K562 (cell line): ENCODE measurements around the gene CDYL. TPM values are rescaled to one million over a fixed set of nuclear protein-coding genes. Genes with fewer than 3 reads are reported as not detected.

ENCODE experiments used
- ATAC-seq: fragments of 200-7000 bp; cut with Tn5 transposase; 3 replicates; pipeline ENCODE4 v1.9.1; 2020; ENCODE audit warnings: moderate library complexity
- BruUV-seq: library from RNA; stranded (reverse); fragments of 400-500 nt; replicated peaks from 2 replicates; lab custom pipeline; 2021; lab: Mats Ljungman, UMichigan
- CTCF ChIA-PET: fragments of 300-600 bp; formaldehyde crosslinking; extraction: SDS; loops from one replicate; lab custom pipeline; 2021; ENCODE audit warnings: low intra/inter-chr PET ratio; lab: Yijun Ruan, JAX
- POLR2A ChIA-PET: fragments of 300-600, 350-650 bp; sonication (Branson Sonifier 250); formaldehyde crosslinking; extraction: SDS; loops from one replicate; lab custom pipeline; 2021; ENCODE audit warnings: antibody characterized with exemption, inconsistent platforms; lab: Yijun Ruan, JAX
- DNase-seq, 4 experiments: peaks; one replicate each; pipeline versions ENCODE4 v3.0.0 to v3.0.0-alpha.2; 2011 to 2018; ENCODE audit warnings: low spot score in 3 of 4, mixed read lengths in 3 of 4; ENCODE audit errors: extremely low read depth in 1 of 4
- FAIRE-seq: peaks from 2 replicates; lab custom pipeline; 2011; peaks lifted over from hg19 to GRCh38; lab: Jason Lieb, UNC
- H2AFZ ChIP-seq: 2 replicates; pipeline ENCODE4 v1.6.0; 2011; ENCODE audit warnings: low read depth, low read length, control low read depth, inconsistent platforms
- H3K27ac ChIP-seq: fragments of 200-600 bp; 3 replicates; pipeline ENCODE4 v1.8.0; 2011; ENCODE audit warnings: low read depth, mild to moderate bottlenecking, control low read depth, inconsistent platforms, low read length, moderate library complexity, mixed read lengths; ENCODE audit errors: extremely low read depth
- H3K27me3 ChIP-seq, 2 experiments: fragments of 300-600 bp in 1 of 2; 2 replicates in 1 of 2; 3 replicates in 1 of 2; pipeline versions ENCODE4 v1.6.0 to v1.8.0; 2011; ENCODE audit warnings: inconsistent platforms in 2 of 2, low read length in 2 of 2, mild to moderate bottlenecking in 1 of 2, mixed read lengths in 1 of 2, moderate library complexity in 1 of 2; ENCODE audit not compliant: control insufficient read depth in 2 of 2, insufficient read depth in 2 of 2
- H3K36me3 ChIP-seq: fragments of 300-600 bp; 3 replicates; pipeline ENCODE4 v1.8.0; 2011; ENCODE audit warnings: mild to moderate bottlenecking, low read length, inconsistent platforms; ENCODE audit not compliant: control insufficient read depth, insufficient read depth
- H3K4me1 ChIP-seq, 2 experiments: fragments of 200-600 bp in 1 of 2; replicated peaks in 1 of 2; 2 replicates in 1 of 2; 3 replicates in 1 of 2; pipeline versions ENCODE4 v1.5.1 to v1.8.0; 2011; ENCODE audit warnings: inconsistent platforms in 2 of 2, low read length in 2 of 2, mild to moderate bottlenecking in 1 of 2, mixed read lengths in 1 of 2, moderate library complexity in 1 of 2; ENCODE audit not compliant: control insufficient read depth in 2 of 2, insufficient read depth in 2 of 2
- H3K4me2 ChIP-seq: 2 replicates; pipeline ENCODE4 v1.6.1; 2011; ENCODE audit warnings: low read length, control low read depth, inconsistent platforms, mixed read lengths; ENCODE audit not compliant: insufficient read depth
- H3K4me3 ChIP-seq: fragments of 200-600 bp; sonication (generic), shearing (Covaris generic); 2 replicates; pipeline ENCODE4 v1.5.1; 2016; ENCODE audit warnings: control low read depth, inconsistent platforms
- H3K79me2 ChIP-seq: fragments of 200-600 bp; 3 replicates; pipeline ENCODE4 v1.8.0; 2011; ENCODE audit warnings: low read length, inconsistent platforms; ENCODE audit not compliant: control insufficient read depth, insufficient read depth
- H3K9ac ChIP-seq, 2 experiments: 2 replicates each; pipeline versions ENCODE4 v1.6.0 to v1.6.1; 2011; ENCODE audit warnings: low read depth in 2 of 2, low read length in 2 of 2, control low read depth in 1 of 2, inconsistent platforms in 1 of 2, mild to moderate bottlenecking in 1 of 2, mixed read lengths in 1 of 2; ENCODE audit not compliant: insufficient read depth in 1 of 2
- H3K9me1 ChIP-seq: one replicate; pipeline ENCODE4 v1.6.0; 2011; ENCODE audit warnings: inconsistent platforms, mild to moderate bottlenecking, low read length, moderate library complexity; ENCODE audit not compliant: control insufficient read depth, insufficient read depth
- H3K9me3 ChIP-seq: replicated peaks from 2 replicates; pipeline ENCODE4 v1.5.1; 2011; ENCODE audit warnings: low read depth, low read length, inconsistent platforms; ENCODE audit not compliant: control insufficient read depth, insufficient read depth
- H4K20me1 ChIP-seq: replicated peaks from 2 replicates; pipeline ENCODE4 v1.6.1; 2011; ENCODE audit warnings: low read length, inconsistent platforms, mixed read lengths; ENCODE audit not compliant: control insufficient read depth, insufficient read depth
- BRF1 ChIP-seq: IDR thresholded peaks from 3 replicates; pipeline ENCODE4 v1.6.1; 2011; ENCODE audit warnings: borderline replicate concordance, mild to moderate bottlenecking; ENCODE audit not compliant: insufficient read length; ENCODE audit errors: extremely low read depth
- CBX1 ChIP-seq: sonication (generic); IDR thresholded peaks from 2 replicates; pipeline ENCODE4 v1.6.1; 2016; ENCODE audit warnings: antibody characterized with exemption, low read depth, mild to moderate bottlenecking
- CSDE1 ChIP-seq, 2 experiments: fragments of 450-650 bp; IDR thresholded peaks; 2 replicates each; pipeline ENCODE4 v1.6.1; 2016; ENCODE audit warnings: mild to moderate bottlenecking in 1 of 2
- EP400 ChIP-seq: fragments of 450-650 bp; IDR thresholded peaks from 2 replicates; pipeline ENCODE4 v1.6.1; 2017; ENCODE audit warnings: antibody characterized with exemption, mild to moderate bottlenecking, moderate library complexity
- MEF2D ChIP-seq: conservative IDR thresholded peaks from 2 replicates; pipeline ENCODE4 v1.6.1; 2016; ENCODE audit warnings: low read depth, missing genetic modification characterization, missing compliant biosample characterization
- ZFPM2 ChIP-seq: fragments of 250-450 bp; sonication (Bioruptor Pico); IDR thresholded peaks from 2 replicates; pipeline ENCODE4 v1.5.1; 2022; ENCODE audit warnings: mild to moderate bottlenecking
- ZKSCAN8 ChIP-seq: fragments of 200-800 bp; sonication (Bioruptor generic); IDR thresholded peaks from 2 replicates; pipeline ENCODE4 v1.6.1; 2016; ENCODE audit warnings: missing genetic modification characterization, missing compliant biosample characterization
- ZNF699 ChIP-seq: fragments of 250-450 bp; sonication (Bioruptor Pico); IDR thresholded peaks from 2 replicates; pipeline ENCODE4 v1.8.0; 2021; ENCODE audit warnings: mild to moderate bottlenecking, moderate library complexity; ENCODE audit not compliant: insufficient replicate concordance
- WGBS: fragments of 100-300 bp; shearing (Covaris generic); methylation state at CpG from one replicate; pipeline ENCODE4 v1.1.6; 2016; ENCODE audit warnings: low coverage, mixed read lengths; ENCODE audit not compliant: insufficient coverage; ENCODE audit errors: missing lambda C conversion rate; 5-methylcytosine and 5-hydroxymethylcytosine counted together
- in situ Hi-C: fragments of 300-500 bp; cut with MboI; formaldehyde crosslinking; loops from 4 replicates; pipeline ENCODE4 v1.15.0; 2018; ENCODE audit warnings: inconsistent platforms, mixed read lengths
- intact Hi-C: fragments of 100-400 bp; cut with micrococcal nuclease; formaldehyde crosslinking; loops from 2 replicates; pipeline ENCODE4 v1.14.2; 2022
- polyA plus RNA-seq, 8 experiments: library from polyadenylated mRNA; depleted of rRNA in 4 of 8; stranded (reverse) in 5 of 8; unstranded in 3 of 8; fragments of >200 nt; fragmentation: Nextera tagmentation in 2 of 8; fragmentation: Illumina TruSeq in 1 of 8; extraction: Ambion mirVana in 2 of 8; extraction: Trizol in 1 of 8; gene quantifications; 2 replicates each; pipeline versions ENCODE4 v1.2.1 to v1.2.3, GENCODE V29; 2011 to 2014; ENCODE audit warnings: inconsistent platforms in 1 of 8, missing spikeins in 1 of 8
- total RNA-seq, 7 experiments: library from RNA; depleted of rRNA in 6 of 7; stranded (reverse); fragments of >200 nt in 6 of 7; fragmentation: Illumina TruSeq in 2 of 7; extraction: Trizol in 2 of 7; gene quantifications; 2 replicates each; pipeline versions ENCODE4 v1.2.1 to v1.2.3, GENCODE V29; 2011 to 2021; ENCODE audit warnings: low replicate concordance in 1 of 7
- TF ChIP-seq, protein P1 (sequence below): fragments of 450-650 bp; formaldehyde crosslinking; IDR thresholded peaks from 2 replicates; pipeline ENCODE4 v1.4.0; 2020; ENCODE audit warnings: mild to moderate bottlenecking, moderate library complexity
- TF ChIP-seq, protein P2 (sequence below): fragments of 250-450 bp; sonication (Bioruptor Pico); IDR thresholded peaks from 2 replicates; pipeline ENCODE4 v1.8.0; 2022; ENCODE audit warnings: inconsistent platforms
- TF ChIP-seq, protein P3 (sequence below): fragments of 450-650 bp; formaldehyde crosslinking; IDR thresholded peaks from 2 replicates; pipeline ENCODE4 v1.4.0; 2022; ENCODE audit warnings: mild to moderate bottlenecking, moderate library complexity
- TF ChIP-seq, protein P4 (sequence below): fragments of 250-450 bp; sonication (Bioruptor Pico); IDR thresholded peaks from 2 replicates; pipeline ENCODE4 v1.9.0; 2021; ENCODE audit warnings: mild to moderate bottlenecking, inconsistent platforms

CDYL gene
- total and polyA plus RNA-seq, 9 of the 15 experiments (the other 6 are each of a cell fraction or from before 2014, with no cell fraction given): 8.1 to 45.8 (median 40.8) TPM

DNA sequence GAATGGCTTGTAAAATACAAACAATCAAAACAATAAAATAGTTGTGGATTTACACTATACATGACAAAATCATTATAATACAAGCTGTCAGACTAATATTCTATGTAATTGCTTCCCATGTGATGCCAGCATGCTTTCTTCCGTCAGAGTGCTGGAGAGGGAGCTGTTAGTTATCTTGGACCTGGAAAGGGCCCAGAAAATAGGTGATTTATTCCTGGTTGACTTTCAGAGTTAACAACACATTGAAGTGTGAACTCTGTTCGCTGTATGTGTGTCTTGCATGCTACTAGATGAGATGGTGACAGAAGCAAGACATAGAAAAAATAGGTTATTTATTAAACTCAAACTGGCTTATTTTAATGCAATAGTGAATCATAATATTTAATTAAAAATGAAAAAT is 70.2 kb downstream of the CDYL start (continued):
- TF ChIP-seq, protein P1, sequence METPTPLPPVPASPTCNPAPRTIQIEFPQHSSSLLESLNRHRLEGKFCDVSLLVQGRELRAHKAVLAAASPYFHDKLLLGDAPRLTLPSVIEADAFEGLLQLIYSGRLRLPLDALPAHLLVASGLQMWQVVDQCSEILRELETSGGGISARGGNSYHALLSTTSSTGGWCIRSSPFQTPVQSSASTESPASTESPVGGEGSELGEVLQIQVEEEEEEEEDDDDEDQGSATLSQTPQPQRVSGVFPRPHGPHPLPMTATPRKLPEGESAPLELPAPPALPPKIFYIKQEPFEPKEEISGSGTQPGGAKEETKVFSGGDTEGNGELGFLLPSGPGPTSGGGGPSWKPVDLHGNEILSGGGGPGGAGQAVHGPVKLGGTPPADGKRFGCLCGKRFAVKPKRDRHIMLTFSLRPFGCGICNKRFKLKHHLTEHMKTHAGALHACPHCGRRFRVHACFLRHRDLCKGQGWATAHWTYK (CRISPR knock-in tag): no peak
- no peak for TF ChIP-seq CBX1
- no peak for TF ChIP-seq ZFPM2 (CRISPR knock-in tag)
- TF ChIP-seq, all 486 proteins: peak for 0

DNA sequence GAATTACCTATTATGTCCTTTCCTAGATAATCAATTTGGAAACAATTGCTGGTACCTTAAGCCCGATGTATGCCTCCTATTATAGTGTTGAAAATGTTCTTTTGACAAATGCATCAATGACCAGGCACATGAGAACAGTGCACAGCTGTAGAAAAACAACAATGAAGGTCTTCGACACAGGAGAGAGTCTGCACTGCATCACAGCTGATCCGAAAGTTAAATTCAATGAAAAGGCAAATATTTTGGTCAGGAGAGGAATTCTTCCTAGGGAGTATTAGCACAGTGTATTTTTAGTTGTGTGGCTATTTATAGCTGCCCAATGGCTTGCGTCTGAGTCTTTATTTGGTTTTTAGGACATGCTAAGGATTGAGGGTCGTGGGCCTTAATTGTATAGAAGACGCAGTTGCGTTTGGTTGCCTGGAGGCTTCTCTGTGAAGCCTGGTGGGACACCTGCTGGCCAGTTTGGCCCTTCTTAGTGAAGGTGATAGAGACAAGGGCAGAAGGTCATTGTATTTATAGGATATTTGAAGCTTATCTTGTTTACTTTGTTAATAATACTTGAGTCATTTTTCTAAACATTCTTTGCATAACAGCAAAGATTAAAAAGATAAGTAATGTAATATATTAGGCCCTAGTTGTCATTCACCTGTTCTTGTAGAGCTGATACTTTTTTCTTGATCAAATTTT is 72.3 kb downstream of the CDYL start:
- Histone ChIP-seq H4K20me1 (peaks cover 30% of the 10 kb centered on the region; the same call in 1 of the 2 replicates), H3K27ac (no peak overlapping the region), H3K36me3 (no peaks in the 10 kb centered on the region), H3K4me3 (no peak overlapping the region), H3K9me1 (no peaks in the 10 kb centered on the region), H3K79me2 (peaks cover 97% of the 10 kb centered on the region), H3K27me3 (no peaks in the 10 kb centered on the region), H3K4me1 (peaks cover under 1 to 17% of the 10 kb centered on the region in 2 experiments; a peak in 4 of 5 replicates), H3K4me2 (no peak overlapping the region), H3K9ac (no peak overlapping the region), H2AFZ (no peak overlapping the region), H3K9me3 (peaks cover 2% of the 10 kb centered on the region; the same call in 1 of the 2 replicates)
- DNase-seq: peak in 3 of 4 experiments; percentile 36 to 73 (median 49)
- POLR2A ChIA-PET: interaction anchor here (0.8 kb wide), 1 partner anchor 10 kb away, joined by 3 read pairs; no protein-coding TSS in a partner anchor
- CTCF ChIA-PET: no interaction called here
- no TSS peak for BruUV-seq
- intact Hi-C loops (loop anchor here (2.0 to 5.0 kb wide), 3 partner anchors 88 to 201 kb away; no protein-coding TSS in a partner anchor), in situ Hi-C loops (no loop called here)
- peak; percentile 56 for FAIRE-seq
- 52% methylated on average over 7 of the region's 7 CpGs for WGBS
- peak; percentile 94 for ATAC-seq
- TF ChIP-seq, protein P2, sequence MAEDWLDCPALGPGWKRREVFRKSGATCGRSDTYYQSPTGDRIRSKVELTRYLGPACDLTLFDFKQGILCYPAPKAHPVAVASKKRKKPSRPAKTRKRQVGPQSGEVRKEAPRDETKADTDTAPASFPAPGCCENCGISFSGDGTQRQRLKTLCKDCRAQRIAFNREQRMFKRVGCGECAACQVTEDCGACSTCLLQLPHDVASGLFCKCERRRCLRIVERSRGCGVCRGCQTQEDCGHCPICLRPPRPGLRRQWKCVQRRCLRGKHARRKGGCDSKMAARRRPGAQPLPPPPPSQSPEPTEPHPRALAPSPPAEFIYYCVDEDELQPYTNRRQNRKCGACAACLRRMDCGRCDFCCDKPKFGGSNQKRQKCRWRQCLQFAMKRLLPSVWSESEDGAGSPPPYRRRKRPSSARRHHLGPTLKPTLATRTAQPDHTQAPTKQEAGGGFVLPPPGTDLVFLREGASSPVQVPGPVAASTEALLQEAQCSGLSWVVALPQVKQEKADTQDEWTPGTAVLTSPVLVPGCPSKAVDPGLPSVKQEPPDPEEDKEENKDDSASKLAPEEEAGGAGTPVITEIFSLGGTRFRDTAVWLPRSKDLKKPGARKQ (CRISPR knock-in tag): 0 out of 2 replicates have a peak, but pooled peaks have one; percentile 24
- TF ChIP-seq EP400 (0 out of 2 replicates have a peak, but pooled peaks have one; percentile 11), BRF1 (no peak), ZNF699 (no peak), MEF2D (peak; percentile 55; the same call in 1 of the 2 replicates), CSDE1 (IDR thresholded peaks at IDR 0.05) (0 out of 4 replicates have a peak, but pooled peaks of 1 of the 2 experiments have one; percentile 34), ZKSCAN8 (CRISPR knock-in tag) (no peak)
- TF ChIP-seq, protein P3, sequence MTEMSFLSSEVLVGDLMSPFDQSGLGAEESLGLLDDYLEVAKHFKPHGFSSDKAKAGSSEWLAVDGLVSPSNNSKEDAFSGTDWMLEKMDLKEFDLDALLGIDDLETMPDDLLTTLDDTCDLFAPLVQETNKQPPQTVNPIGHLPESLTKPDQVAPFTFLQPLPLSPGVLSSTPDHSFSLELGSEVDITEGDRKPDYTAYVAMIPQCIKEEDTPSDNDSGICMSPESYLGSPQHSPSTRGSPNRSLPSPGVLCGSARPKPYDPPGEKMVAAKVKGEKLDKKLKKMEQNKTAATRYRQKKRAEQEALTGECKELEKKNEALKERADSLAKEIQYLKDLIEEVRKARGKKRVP (CRISPR knock-in tag): 0 out of 2 replicates have a peak, but pooled peaks have one; percentile 16
- TF ChIP-seq, protein P4, sequence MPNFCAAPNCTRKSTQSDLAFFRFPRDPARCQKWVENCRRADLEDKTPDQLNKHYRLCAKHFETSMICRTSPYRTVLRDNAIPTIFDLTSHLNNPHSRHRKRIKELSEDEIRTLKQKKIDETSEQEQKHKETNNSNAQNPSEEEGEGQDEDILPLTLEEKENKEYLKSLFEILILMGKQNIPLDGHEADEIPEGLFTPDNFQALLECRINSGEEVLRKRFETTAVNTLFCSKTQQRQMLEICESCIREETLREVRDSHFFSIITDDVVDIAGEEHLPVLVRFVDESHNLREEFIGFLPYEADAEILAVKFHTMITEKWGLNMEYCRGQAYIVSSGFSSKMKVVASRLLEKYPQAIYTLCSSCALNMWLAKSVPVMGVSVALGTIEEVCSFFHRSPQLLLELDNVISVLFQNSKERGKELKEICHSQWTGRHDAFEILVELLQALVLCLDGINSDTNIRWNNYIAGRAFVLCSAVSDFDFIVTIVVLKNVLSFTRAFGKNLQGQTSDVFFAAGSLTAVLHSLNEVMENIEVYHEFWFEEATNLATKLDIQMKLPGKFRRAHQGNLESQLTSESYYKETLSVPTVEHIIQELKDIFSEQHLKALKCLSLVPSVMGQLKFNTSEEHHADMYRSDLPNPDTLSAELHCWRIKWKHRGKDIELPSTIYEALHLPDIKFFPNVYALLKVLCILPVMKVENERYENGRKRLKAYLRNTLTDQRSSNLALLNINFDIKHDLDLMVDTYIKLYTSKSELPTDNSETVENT: no peak
